ENCODE data around the gene SMIM24. TPM values are rescaled to one million over a fixed set of nuclear protein-coding genes. Genes with fewer than 3 reads are reported as not detected.

SMIM24 gene
- total and polyA plus RNA-seq, 9 of the 15 experiments (the other 6 are each of a cell fraction or from before 2014, with no cell fraction given): 0.45 to 12.3 (median 1.4) TPM; not detected in 1

DNA sequence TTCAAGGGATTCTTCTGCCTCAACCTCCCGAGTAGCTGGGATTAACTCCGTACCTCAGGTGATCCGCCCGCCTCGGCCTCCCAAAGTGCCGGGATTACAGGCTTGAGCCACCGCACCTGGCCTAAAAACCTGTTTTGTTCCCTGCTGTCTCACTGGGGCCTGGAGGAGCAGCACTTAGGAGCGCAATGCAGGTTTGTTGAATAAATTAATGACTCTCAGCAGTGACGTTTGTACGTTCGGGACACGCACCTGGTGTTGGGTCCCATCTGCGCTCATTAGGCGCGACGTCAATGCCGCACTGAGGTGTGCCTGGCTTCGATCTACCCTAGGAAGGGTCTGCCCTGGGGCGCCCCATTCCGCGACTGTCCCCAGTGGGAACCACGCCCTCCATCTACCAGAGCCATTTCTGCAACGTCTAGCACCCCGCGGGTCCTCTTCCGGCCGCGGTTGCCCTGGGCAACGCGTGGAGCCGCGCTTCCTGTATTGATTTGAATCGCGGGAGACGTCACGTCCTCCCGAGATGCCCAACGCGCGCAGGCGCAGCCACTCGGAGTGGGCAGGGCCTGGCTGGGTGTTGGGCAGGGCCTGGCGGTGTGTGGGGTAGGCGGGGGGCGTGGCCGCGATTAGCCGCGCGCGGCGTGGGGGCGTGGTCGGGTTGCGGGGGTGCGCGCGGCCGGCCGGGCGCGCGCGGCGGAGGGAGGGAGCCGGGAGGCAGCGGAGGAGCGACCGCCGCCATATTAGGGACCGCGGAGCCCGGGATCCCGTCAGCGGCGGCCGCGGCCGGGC is 25.5 kb upstream of the SMIM24 start, which contains the start of gene FZR1 (continued):
- TF ChIP-seq SRF (CRISPR knock-in tag; IDR thresholded peaks at IDR 0.05): no peak
- no peak for TF ChIP-seq ZNF12 (CRISPR knock-in tag; IDR thresholded peaks at IDR 0.05)
- TF ChIP-seq, protein P1, sequence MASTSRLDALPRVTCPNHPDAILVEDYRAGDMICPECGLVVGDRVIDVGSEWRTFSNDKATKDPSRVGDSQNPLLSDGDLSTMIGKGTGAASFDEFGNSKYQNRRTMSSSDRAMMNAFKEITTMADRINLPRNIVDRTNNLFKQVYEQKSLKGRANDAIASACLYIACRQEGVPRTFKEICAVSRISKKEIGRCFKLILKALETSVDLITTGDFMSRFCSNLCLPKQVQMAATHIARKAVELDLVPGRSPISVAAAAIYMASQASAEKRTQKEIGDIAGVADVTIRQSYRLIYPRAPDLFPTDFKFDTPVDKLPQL (IDR thresholded peaks at IDR 0.05; ENCODE audit: extremely low read depth, insufficient read length): no peak
- no peak for TF ChIP-seq ZNF165 (CRISPR knock-in tag; IDR thresholded peaks at IDR 0.05; ENCODE audit: borderline replicate concordance)
- TF ChIP-seq RBM15 (IDR thresholded peaks at IDR 0.05; ENCODE audit: insufficient read depth, low read length): no peak
- peak; percentile 69; the same call in 1 of the 2 replicates for TF ChIP-seq FOXJ2 (tag; IDR thresholded peaks at IDR 0.05)
- TF ChIP-seq ZKSCAN3 (CRISPR knock-in tag; IDR thresholded peaks at IDR 0.05): no peak
- no peak for TF ChIP-seq ZNF174 (CRISPR knock-in tag; IDR thresholded peaks at IDR 0.05)
- TF ChIP-seq, protein P2, sequence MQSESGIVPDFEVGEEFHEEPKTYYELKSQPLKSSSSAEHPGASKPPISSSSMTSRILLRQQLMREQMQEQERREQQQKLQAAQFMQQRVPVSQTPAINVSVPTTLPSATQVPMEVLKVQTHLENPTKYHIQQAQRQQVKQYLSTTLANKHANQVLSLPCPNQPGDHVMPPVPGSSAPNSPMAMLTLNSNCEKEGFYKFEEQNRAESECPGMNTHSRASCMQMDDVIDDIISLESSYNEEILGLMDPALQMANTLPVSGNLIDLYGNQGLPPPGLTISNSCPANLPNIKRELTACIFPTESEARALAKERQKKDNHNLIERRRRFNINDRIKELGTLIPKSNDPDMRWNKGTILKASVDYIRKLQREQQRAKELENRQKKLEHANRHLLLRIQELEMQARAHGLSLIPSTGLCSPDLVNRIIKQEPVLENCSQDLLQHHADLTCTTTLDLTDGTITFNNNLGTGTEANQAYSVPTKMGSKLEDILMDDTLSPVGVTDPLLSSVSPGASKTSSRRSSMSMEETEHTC (IDR thresholded peaks at IDR 0.05): no peak
- TF ChIP-seq ZNF76 (CRISPR knock-in tag; IDR thresholded peaks at IDR 0.05; ENCODE audit: borderline replicate concordance): no peak
- no peak for TF ChIP-seq ZNF707 (CRISPR knock-in tag; conservative IDR thresholded peaks at IDR 0.05)
- TF ChIP-seq GABPB2 (CRISPR knock-in tag; conservative IDR thresholded peaks at IDR 0.05): no peak
- TF ChIP-seq NCOA2 (IDR thresholded peaks at IDR 0.05; ENCODE audit: partially characterized antibody in 2 of 2): no peak
- TF ChIP-seq ZNF140 (CRISPR knock-in tag; IDR thresholded peaks at IDR 0.05): no peak
- no peak for TF ChIP-seq TAF15 (IDR thresholded peaks at IDR 0.05; ENCODE audit: low read depth, low read length)
- TF ChIP-seq ZNF143 (CRISPR knock-in tag; IDR thresholded peaks at IDR 0.05): peak; percentile 79
- TF ChIP-seq, protein P3, sequence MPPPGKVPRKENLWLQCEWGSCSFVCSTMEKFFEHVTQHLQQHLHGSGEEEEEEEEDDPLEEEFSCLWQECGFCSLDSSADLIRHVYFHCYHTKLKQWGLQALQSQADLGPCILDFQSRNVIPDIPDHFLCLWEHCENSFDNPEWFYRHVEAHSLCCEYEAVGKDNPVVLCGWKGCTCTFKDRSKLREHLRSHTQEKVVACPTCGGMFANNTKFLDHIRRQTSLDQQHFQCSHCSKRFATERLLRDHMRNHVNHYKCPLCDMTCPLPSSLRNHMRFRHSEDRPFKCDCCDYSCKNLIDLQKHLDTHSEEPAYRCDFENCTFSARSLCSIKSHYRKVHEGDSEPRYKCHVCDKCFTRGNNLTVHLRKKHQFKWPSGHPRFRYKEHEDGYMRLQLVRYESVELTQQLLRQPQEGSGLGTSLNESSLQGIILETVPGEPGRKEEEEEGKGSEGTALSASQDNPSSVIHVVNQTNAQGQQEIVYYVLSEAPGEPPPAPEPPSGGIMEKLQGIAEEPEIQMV (tag; conservative IDR thresholded peaks at IDR 0.05; ENCODE audit: low read depth): no peak
- no peak for TF ChIP-seq ZNF586 (CRISPR knock-in tag; conservative IDR thresholded peaks at IDR 0.05)
- TF ChIP-seq, protein P4, sequence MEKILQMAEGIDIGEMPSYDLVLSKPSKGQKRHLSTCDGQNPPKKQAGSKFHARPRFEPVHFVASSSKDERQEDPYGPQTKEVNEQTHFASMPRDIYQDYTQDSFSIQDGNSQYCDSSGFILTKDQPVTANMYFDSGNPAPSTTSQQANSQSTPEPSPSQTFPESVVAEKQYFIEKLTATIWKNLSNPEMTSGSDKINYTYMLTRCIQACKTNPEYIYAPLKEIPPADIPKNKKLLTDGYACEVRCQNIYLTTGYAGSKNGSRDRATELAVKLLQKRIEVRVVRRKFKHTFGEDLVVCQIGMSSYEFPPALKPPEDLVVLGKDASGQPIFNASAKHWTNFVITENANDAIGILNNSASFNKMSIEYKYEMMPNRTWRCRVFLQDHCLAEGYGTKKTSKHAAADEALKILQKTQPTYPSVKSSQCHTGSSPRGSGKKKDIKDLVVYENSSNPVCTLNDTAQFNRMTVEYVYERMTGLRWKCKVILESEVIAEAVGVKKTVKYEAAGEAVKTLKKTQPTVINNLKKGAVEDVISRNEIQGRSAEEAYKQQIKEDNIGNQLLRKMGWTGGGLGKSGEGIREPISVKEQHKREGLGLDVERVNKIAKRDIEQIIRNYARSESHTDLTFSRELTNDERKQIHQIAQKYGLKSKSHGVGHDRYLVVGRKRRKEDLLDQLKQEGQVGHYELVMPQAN (IDR thresholded peaks at IDR 0.05; ENCODE audit: borderline replicate concordance): peak; percentile 97
- no peak for TF ChIP-seq ZNF24 (IDR thresholded peaks at IDR 0.05)
- TF ChIP-seq SUPT5H (IDR thresholded peaks at IDR 0.05): peak; percentile 70
- TF ChIP-seq NFXL1 (CRISPR knock-in tag; IDR thresholded peaks at IDR 0.05): no peak
